Suppressor macrophage treated with lipopolysaccharide for 1 hour (primary cell): ENCODE results near the gene MS4A13.
"Not testable (repeated sequence)": the region's sequence is repeated elsewhere in the genome, so short reads cannot be mapped to it uniquely, and the experiment has no call there.

Experiments
- DNase-seq, 3 donors: peaks; one replicate each; pipeline ENCODE4 v3.0.0-alpha.2; 2020 to 2022

The MS4A13 gene

GRCh38 chr11:60532383-60532782, 17.2 kb downstream of the MS4A13 start:
- DNase-seq: not testable (repeated sequence)

- not testable (repeated sequence) for DNase-seq
Observed at GRCh38 chr11:60538627-60539026, 23.4 kb downstream of the MS4A13 start.

- DNase-seq: no peak
Observed at GRCh38 chr11:60544077-60544476, 28.9 kb downstream of the MS4A13 start.

GRCh38 chr11:60561254-60561653, 46.1 kb downstream of the MS4A13 start:
- no peak for DNase-seq

GRCh38 chr11:60563553-60564235, 48.5 kb downstream of the MS4A13 start:
- DNase-seq: peak in 2 of 3 donors; percentile 10 to 22

DNA sequence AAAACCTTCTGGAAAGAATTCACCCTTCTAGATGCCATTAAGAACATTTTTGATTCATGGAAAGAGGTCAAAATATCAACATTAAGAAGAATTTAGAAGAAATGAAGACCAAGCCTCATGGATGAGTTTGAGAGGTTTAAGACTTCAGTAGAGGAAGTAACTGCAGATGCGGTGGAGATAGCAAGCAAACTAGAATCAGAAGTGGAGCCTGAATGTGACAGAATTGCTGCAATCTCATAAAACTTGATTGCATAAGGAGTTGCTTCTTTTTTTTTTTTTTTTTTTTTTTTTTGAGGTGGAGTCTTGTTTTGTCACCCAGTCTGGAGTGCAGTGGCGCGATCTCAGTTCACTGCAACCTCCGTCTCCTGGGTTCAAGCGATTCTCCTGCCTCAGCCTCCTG, 51.6 kb downstream of the MS4A13 start:
- DNase-seq: peak; percentile 15 to 56 (median 54)

DNA sequence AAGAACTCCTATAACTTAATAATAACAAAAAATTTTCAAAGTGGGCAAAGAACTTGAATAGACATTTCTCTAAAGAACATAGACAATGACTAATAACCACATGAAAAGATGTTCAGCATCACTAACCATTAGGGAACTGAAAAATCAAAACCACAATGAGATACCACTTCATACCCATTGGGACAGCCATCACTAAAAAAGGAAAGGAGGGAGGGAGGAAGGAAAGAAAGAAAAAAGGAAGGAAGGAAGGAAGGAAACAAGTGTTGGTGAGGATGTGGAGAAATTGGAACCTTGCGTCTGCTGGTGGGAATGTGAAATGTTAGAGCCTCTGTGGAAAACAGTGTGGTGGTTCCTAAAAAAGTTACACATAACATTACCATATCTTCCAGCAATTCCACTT, 55.8 kb downstream of the MS4A13 start:
- DNase-seq: peak in 2 of 3 donors; percentile 29 to 38

DNA sequence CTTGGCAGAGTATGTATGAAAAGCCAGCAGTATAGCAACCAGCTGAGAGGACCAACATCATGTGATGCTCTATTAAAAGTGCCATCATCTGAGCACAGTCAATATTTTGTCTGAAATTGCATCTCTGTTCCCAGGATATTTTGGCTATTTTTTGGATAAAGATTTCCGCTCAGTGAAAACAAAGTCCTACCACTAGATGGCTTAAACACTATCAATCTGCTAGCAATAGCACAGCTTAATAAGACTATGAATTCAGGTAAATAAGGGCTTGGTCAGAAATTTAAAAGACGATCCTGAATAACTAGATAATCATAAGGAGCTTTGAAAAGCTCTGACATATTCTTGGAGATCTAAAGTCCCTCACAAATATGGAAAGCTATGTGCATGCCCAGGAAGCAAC, 74.4 kb downstream of the MS4A13 start:
- no peak for DNase-seq
